HepG2 (cell line): ENCODE measurements around the gene DND1. TPM values are rescaled to one million over a fixed set of nuclear protein-coding genes. Genes with fewer than 3 reads are reported as not detected.

Experiments
- HOMEZ ChIP-seq: IDR thresholded peaks from 2 replicates; pipeline ENCODE4 v1.6.1; 2016; ENCODE audit warnings: low read depth
- KDM3A ChIP-seq: IDR thresholded peaks from 2 replicates; pipeline ENCODE4 v1.6.1; 2018; ENCODE audit warnings: low read depth, missing compliant biosample characterization
- KDM5B ChIP-seq: sonication (generic); formaldehyde crosslinking; IDR thresholded peaks from 2 replicates; pipeline ENCODE4 v1.4.0; 2020; ENCODE audit warnings: missing genetic modification reagents, mild to moderate bottlenecking, borderline replicate concordance
- MAFG ChIP-seq: sonication (generic); formaldehyde crosslinking; IDR thresholded peaks from 2 replicates; pipeline ENCODE4 v1.5.1; 2020; ENCODE audit warnings: mild to moderate bottlenecking, missing genetic modification reagents
- RFX3 ChIP-seq: IDR thresholded peaks from 2 replicates; pipeline ENCODE4 v1.6.1; 2016; ENCODE audit warnings: missing biosample characterization, missing genetic modification reagents
- SMAD1 ChIP-seq: sonication (generic); formaldehyde crosslinking; IDR thresholded peaks from 2 replicates; pipeline ENCODE4 v1.4.0; 2020; ENCODE audit warnings: missing genetic modification reagents, low read depth, mild to moderate bottlenecking, borderline replicate concordance
- SRSF4 ChIP-seq: fragments of 200-400 bp; formaldehyde crosslinking; IDR thresholded peaks from one replicate; pipeline ENCODE4 v1.6.1; 2018; ENCODE audit warnings: mild to moderate bottlenecking, low read depth, low read length, moderate library complexity; ENCODE audit not compliant: poor library complexity, severe bottlenecking
- TCF12 ChIP-seq, 2 experiments: fragments of 450-650 bp in 1 of 2; sonication (generic) in 1 of 2; formaldehyde crosslinking in 1 of 2; IDR thresholded peaks; 2 replicates each; pipeline versions ENCODE4 v1.6.1 to v1.8.0; 2017 to 2022; ENCODE audit warnings: antibody characterized with exemption in 1 of 2, mild to moderate bottlenecking in 1 of 2, missing genetic modification reagents in 1 of 2, moderate library complexity in 1 of 2
- THAP11 ChIP-seq: IDR thresholded peaks from 2 replicates; pipeline ENCODE4 v1.6.1; 2016; ENCODE audit warnings: missing biosample characterization, missing genetic modification reagents
- U2AF1 ChIP-seq: fragments of 200-400 bp; formaldehyde crosslinking; optimal IDR thresholded peaks from 2 replicates; pipeline ENCODE3; 2017; ENCODE audit warnings: mild to moderate bottlenecking, low read depth, low read length
- ZNF142 ChIP-seq: sonication (generic); formaldehyde crosslinking; IDR thresholded peaks from 2 replicates; pipeline ENCODE4 v1.4.0; 2020; ENCODE audit warnings: missing genetic modification reagents
- ZNF235 ChIP-seq: sonication (generic); formaldehyde crosslinking; IDR thresholded peaks from 2 replicates; pipeline ENCODE4 v1.8.1; 2023; ENCODE audit warnings: mild to moderate bottlenecking, missing genetic modification reagents, borderline replicate concordance
- ZNF564 ChIP-seq: sonication (generic); formaldehyde crosslinking; IDR thresholded peaks from 2 replicates; pipeline ENCODE4 v1.8.1; 2023; ENCODE audit warnings: mild to moderate bottlenecking, missing genetic modification reagents
- ZNF607 ChIP-seq: sonication (generic); formaldehyde crosslinking; IDR thresholded peaks from 2 replicates; pipeline ENCODE4 v1.5.1; 2020; ENCODE audit warnings: missing genetic modification reagents, mild to moderate bottlenecking, borderline replicate concordance
- ZNF7 ChIP-seq: IDR thresholded peaks from 2 replicates; pipeline ENCODE4 v1.6.1; 2016; ENCODE audit warnings: missing biosample characterization, missing genetic modification reagents
- ZSCAN9 ChIP-seq: IDR thresholded peaks from 2 replicates; pipeline ENCODE4 v1.6.1; 2016; ENCODE audit warnings: borderline replicate concordance
- polyA plus RNA-seq, 8 experiments: library from polyadenylated mRNA; depleted of rRNA in 3 of 8; stranded (reverse) in 7 of 8; unstranded in 1 of 8; fragments of >200 nt; fragmentation: Illumina TruSeq in 4 of 8; extraction: Trizol in 4 of 8; gene quantifications; 2 replicates each; pipeline versions ENCODE4 v1.2.1 to v1.2.3, GENCODE V29; 2011 to 2016; ENCODE audit warnings: low read depth in 4 of 8, missing spikeins in 1 of 8, mixed read lengths in 1 of 8; ENCODE audit not compliant: insufficient read depth in 1 of 8
- total RNA-seq, 5 experiments: library from RNA; depleted of rRNA; stranded (reverse); fragments of >200 nt; fragmentation: Illumina TruSeq; extraction: Trizol; gene quantifications; 2 replicates each; pipeline ENCODE4 v1.2.3, GENCODE V29; 2016; ENCODE audit warnings: low read depth in 1 of 5
- TF ChIP-seq, protein P1 (sequence below): sonication (generic); formaldehyde crosslinking; IDR thresholded peaks from 2 replicates; pipeline ENCODE4 v1.4.0; 2020; ENCODE audit warnings: mild to moderate bottlenecking, low read depth, missing genetic modification reagents
- TF ChIP-seq, protein P2 (sequence below): sonication (generic); formaldehyde crosslinking; IDR thresholded peaks from 2 replicates; pipeline ENCODE4 v1.4.0; 2020; ENCODE audit warnings: missing genetic modification reagents, borderline replicate concordance

The DND1 gene
- total and polyA plus RNA-seq, 2 of the 13 experiments (the other 11 are each of a cell fraction or from before 2014, with no cell fraction given): 0.48 to 0.55 TPM

DNA sequence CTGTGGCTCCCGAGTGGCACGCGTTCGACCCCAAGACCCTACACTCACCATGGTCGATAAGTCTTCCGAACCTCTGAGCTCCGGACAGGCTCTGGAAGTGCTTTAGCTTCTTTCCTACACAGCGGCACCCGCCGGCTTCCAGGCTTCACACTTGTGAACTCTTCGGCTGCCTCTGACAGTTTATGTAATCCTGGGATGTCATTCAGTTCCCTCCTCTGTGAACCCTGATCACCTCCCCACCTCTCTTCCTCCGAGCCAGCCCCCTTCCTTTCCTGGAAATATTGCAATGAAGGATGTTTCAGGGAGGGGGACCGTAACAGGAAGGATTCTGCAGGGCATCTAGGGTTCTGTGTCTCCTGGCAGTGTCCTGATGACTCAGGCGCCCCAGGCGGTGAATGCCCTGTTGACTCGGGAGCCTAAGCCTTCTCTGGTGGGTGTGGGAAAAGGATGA, 40.3 kb downstream of the DND1 start, which contains the start of gene CD14 (continued):
- TF ChIP-seq KDM5B (CRISPR knock-in tag): no peak
- no peak for TF ChIP-seq KDM3A (CRISPR knock-in tag)
- TF ChIP-seq ZNF564 (CRISPR knock-in tag): no peak
- TF ChIP-seq, protein P1, sequence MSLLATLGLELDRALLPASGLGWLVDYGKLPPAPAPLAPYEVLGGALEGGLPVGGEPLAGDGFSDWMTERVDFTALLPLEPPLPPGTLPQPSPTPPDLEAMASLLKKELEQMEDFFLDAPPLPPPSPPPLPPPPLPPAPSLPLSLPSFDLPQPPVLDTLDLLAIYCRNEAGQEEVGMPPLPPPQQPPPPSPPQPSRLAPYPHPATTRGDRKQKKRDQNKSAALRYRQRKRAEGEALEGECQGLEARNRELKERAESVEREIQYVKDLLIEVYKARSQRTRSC (CRISPR knock-in tag): no peak
- no peak for TF ChIP-seq HOMEZ
- no peak for TF ChIP-seq ZNF235
- TF ChIP-seq ZNF7: no peak
- TF ChIP-seq, protein P2, sequence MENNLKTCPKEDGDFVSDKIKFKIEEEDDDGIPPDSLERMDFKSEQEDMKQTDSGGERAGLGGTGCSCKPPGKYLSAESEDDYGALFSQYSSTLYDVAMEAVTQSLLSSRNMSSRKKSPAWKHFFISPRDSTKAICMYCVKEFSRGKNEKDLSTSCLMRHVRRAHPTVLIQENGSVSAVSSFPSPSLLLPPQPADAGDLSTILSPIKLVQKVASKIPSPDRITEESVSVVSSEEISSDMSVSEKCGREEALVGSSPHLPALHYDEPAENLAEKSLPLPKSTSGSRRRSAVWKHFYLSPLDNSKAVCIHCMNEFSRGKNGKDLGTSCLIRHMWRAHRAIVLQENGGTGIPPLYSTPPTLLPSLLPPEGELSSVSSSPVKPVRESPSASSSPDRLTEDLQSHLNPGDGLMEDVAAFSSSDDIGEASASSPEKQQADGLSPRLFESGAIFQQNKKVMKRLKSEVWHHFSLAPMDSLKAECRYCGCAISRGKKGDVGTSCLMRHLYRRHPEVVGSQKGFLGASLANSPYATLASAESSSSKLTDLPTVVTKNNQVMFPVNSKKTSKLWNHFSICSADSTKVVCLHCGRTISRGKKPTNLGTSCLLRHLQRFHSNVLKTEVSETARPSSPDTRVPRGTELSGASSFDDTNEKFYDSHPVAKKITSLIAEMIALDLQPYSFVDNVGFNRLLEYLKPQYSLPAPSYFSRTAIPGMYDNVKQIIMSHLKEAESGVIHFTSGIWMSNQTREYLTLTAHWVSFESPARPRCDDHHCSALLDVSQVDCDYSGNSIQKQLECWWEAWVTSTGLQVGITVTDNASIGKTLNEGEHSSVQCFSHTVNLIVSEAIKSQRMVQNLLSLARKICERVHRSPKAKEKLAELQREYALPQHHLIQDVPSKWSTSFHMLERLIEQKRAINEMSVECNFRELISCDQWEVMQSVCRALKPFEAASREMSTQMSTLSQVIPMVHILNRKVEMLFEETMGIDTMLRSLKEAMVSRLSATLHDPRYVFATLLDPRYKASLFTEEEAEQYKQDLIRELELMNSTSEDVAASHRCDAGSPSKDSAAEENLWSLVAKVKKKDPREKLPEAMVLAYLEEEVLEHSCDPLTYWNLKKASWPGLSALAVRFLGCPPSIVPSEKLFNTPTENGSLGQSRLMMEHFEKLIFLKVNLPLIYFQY (CRISPR knock-in tag): no peak
- no peak for TF ChIP-seq SRSF4
- TF ChIP-seq SMAD1 (CRISPR knock-in tag): no peak
- no peak for TF ChIP-seq MAFG (CRISPR knock-in tag)
- no peak; the same call in 1 of the 2 replicates for TF ChIP-seq ZNF607
- TF ChIP-seq RFX3 (CRISPR knock-in tag): no peak
- TF ChIP-seq ZNF142 (CRISPR knock-in tag): no peak
- TF ChIP-seq U2AF1: no peak
- no peak for TF ChIP-seq ZSCAN9
- no peak for TF ChIP-seq THAP11 (CRISPR knock-in tag)
- no peak for TF ChIP-seq TCF12 (IDR thresholded peaks at IDR 0.05)
- no peak for TF ChIP-seq TCF12 (CRISPR knock-in tag; IDR thresholded peaks at IDR 0.05)
